Effector CD8-positive, alpha-beta T cell (primary cell): Measurements from ENCODE around the gene GARIN5A.

Experiments used
- DNase-seq: peaks from one replicate; lab custom pipeline; 2025; lab: John Stamatoyannopoulos, UW
- total RNA-seq, 4 experiments: gene quantifications; one replicate each; lab custom pipeline; 2026; lab: John Stamatoyannopoulos, UW

GARIN5A gene
- total RNA-seq: 0 to 0.62 (median 0.40) reads per million in 4 experiments

GRCh38 chr19:50476224-50476906 is at the start of gene GARIN5A, which contains the start of gene EMC10:
GARIN5A (minus strand) TSS chr19:50476848; CDS start chr19:50476388, 460 bp downstream.
EMC10 (plus strand) TSS chr19:50476507; CDS start chr19:50476545, 38 bp downstream.
- peak; percentile 87 for DNase-seq

GRCh38 chr19:50522881-50523280 is 46.2 kb upstream of the GARIN5A start:
- DNase-seq: no peak

DNA sequence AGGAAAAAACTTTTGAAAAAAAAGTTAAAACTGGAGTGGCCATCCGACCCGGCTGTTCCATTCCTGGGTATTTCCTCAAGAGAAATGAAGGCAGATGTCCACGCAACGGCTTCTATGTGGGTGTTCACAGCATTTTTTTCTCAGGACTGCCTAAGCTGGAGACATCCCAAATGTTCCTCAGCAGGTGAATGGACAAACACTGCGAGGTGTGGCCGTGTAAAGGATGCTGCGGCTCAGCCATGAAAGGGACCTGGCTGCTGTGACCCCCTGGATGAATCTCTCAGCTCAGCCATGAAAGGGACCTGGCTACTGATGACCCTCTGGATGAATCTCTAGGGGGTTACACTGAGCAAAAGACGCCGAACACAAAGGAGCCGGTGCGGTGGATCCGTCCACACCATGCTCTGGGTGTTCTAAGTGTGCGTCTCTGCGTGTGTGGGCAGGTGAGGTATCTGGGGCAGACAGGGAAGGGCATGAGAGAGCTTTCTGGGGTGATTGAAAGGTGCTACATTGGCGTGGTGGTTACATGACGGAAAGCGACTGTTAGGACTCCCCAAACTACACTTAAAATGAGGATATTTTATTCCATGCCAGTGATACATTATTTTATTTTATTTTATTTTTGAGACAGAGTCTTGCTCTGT is 44.3 kb upstream of the GARIN5A start:
- DNase-seq: no peak

- DNase-seq: no peak
Measured at GRCh38 chr19:50519006-50519575, 42.4 kb upstream of the GARIN5A start.

- no peak for DNase-seq
Measured at GRCh38 chr19:50518091-50519005, 41.7 kb upstream of the GARIN5A start.

DNA sequence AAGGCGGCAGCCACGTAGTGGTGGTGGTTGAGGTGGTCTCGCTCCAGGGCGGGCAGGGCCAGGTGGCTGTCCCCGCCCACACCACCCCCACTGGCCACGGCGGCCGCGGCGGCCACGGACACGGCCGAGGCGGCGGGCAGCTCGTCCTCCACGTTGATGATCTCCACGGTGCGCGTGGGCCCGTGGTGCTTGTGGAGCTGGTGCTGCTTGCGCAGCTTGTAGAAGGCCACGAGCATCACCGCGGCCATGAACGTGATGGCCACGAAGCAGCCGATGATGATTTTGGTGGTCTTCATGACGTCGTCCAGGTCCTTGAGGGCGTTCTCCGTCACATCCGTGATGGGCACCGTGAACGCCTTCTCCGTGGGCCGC is 41.0 kb upstream of the GARIN5A start:
- DNase-seq: no peak

- DNase-seq: no peak
Measured at GRCh38 chr19:50516964-50517703, 40.5 kb upstream of the GARIN5A start.

DNA sequence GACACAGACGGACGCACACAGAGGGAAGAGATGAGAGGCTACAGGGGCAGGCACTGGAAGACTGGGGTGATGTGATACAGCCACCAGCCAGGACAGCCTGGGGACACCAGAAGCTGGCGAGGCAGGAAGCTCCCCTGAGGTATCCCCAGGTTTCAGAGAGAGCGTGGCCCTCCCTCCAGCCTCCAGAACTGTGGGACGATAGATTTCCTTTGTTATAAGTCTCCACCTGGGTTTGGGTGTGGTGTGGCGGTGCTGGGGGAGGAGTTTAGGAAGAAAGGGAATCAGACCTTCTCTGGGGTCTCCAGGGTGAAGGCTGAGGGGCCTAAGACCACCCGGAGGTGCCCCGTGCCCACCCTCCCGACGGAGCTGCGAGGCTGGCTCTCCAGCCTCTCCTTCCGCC is 39.8 kb upstream of the GARIN5A start:
- no peak for DNase-seq

DNA sequence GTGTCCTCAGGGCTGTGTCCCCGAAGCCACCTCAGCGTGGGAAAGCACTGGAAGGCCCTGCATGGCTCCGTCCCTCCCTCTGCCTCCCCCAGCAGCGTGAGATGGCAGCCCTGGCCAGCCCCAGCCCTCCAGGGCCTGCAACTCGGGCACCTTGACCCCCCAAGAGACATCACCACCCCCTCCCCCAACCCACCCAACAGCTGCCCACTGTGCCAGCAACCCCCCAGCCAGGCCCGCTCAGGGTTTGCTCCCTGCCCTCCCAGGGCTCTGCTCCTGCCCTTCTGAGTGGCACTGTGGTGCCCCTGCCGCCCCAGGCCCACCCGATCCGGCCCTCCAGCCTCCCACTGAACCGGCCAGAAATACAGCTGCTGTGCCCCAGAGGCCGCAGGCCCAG is 38.5 kb upstream of the GARIN5A start:
- DNase-seq: no peak

GRCh38 chr19:50514346-50515167 is 37.9 kb upstream of the GARIN5A start:
- no peak for DNase-seq

- DNase-seq: no peak
Measured at GRCh38 chr19:50513746-50514345, 37.2 kb upstream of the GARIN5A start, which contains the start of gene ASPDH. ASPDH (minus strand) TSS chr19:50513913; CDS start chr19:50513823, 90 bp downstream.

- DNase-seq: no peak
Measured at GRCh38 chr19:50512999-50513745, 36.5 kb upstream of the GARIN5A start.

DNA sequence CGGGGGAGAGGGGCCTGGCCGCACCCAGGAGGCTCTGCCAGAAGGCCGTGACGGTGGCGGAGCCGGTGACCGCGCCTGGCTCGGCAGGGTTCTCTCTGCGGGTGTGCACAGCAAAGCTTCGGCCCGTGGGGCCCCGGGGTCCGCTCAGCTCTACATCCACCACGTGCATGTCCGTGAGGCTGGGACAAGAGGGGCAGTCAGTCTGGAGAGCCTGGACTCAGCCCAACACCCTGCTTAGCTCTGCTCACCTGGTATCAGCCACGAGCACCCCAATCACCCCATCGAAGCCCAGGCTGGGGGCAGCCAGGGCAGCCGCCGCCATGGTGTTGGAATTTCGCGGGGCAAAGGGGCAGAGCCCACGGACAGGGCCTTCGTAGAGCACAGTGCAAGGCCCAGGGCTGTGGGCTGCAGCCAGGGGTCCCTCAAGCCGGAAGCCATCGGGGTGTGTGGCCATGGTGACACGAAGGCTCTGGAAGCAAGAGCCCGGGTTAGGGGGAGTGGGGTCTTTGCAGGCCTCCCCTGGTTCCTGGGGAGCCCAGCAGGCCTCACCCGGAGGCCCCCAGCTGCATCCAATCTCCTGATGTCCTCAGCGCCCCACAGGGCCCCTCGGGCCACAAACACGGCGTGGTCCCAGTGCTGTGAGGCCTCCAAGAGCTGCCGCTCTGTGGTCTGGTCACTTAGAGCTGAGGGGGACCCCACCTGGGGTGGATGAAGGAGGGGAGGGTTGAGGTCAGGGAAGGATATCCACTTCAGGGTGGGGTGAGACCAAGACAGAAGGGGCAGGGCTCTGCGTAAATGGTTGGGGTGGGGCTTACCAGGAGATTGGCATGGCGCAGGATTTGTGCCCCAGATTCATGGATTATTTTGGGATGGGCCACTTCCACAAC is 35.7 kb upstream of the GARIN5A start:
- no peak for DNase-seq

GRCh38 chr19:50511069-50511822 is 34.6 kb upstream of the GARIN5A start, which contains the start of gene JOSD2:
JOSD2 (minus strand) TSS chr19:50511191; CDS start chr19:50510431, 760 bp downstream.
- peak; percentile 95 for DNase-seq

DNA sequence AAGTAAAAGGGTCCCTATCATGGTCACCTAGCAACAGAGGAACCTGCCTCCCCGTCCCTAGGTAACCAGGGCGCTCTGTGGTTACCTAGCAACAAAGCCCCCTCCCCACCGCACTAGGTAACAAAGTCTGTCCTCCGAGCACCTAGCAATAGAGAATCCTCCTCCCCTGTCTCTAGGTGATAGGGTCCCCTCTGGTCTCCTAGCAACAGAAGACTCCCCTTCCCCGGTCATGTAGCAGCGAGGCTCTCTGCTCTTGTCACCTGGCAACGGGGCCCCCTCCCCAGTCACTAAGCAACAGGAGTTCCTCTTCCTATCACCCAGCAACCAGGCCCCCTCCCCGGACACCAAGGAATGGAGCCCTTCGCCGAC is 34.0 kb upstream of the GARIN5A start:
- no peak for DNase-seq

GRCh38 chr19:50510121-50510670 is 33.5 kb upstream of the GARIN5A start:
- DNase-seq: no peak

DNA sequence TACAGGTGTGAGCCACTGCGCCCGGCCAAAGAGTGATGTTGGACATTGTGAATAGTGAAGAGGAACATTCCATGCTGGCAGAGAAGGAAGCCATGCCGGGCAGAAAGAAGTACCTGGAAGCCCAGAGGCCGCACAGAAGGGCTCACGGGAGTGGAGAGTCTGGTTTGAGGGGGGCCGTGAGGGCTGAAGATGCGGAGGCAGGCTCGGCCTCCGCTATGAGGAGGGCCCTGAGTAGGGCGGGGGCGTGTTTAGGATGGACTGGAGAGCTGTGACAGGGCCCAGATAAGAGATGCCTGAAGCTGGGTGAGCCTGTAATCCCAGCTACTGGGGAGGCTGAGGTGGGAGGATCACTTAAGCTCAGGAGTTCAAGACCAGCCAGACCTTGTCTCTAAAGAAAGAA is 32.7 kb upstream of the GARIN5A start:
- DNase-seq: no peak
